Measurements from ENCODE around the gene ZAR1L. TPM values are rescaled to one million over a fixed set of nuclear protein-coding genes. Genes with fewer than 3 reads are reported as not detected.
A peak's percentile ranks its signal among the peaks of the same experiment; 100 is the strongest.

The ZAR1L gene
- total RNA-seq, 1 donor from 2014 or later: not detected

DNA sequence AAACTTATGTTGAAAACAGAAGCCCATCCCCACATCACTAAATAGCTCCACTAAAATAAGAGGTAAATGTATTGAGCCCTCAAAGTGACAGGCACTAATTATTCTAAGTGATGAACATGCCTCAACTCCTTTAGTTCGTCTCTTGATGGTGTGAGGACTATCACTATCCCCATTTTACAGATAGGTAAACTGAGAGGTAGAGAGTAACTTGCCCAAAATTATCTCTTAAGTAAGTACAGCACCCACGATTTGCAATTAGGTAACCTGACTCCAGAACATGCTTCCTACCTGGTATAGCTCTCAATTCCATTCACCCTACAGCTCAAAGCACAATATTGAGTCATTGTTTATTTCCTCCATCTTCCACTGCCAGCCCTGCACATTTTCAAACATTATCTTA lies 12.7 kb downstream of the ZAR1L start:
- no peak for DNase-seq (ENCODE audit: low read depth)

DNA sequence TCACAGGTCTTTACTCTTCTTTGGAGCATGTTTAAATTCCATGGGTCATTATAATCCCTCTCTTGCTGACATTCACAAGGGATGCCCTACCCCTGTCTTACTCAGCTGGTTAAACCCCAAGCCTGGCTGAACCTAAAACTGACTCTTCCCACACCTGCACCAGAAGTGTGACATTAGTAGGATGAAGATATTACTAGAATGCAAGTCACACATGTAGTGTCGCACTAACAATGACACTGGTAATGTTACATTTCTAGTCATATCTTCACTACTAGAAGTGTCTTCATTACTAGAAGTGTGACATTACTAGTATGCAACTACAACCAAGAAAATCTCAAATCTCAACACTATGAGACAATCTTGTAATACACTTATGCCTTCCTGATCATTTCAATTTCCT lies 14.2 kb downstream of the ZAR1L start:
- no peak for DNase-seq (ENCODE audit: low read depth)

DNA sequence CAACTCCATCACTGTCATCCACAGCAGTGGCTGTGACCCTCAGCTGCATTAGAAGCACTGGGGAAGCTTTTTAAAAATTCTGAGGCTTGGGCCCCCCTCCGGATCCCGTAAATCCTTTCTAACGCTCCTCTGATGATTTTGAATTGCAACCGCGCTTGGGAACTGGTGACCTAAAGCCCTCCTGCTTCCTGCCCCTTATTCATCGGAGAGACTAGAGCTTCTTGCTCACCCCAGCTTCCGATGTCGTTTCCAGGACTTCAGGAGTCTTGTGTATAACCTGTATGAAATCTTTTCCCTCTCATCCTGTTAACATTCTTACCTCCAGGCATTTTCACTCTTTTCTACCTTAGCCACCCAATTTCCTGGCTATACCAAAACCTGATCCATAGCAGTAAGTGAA lies 14.8 kb downstream of the ZAR1L start:
- no peak for DNase-seq (ENCODE audit: low read depth)

DNA sequence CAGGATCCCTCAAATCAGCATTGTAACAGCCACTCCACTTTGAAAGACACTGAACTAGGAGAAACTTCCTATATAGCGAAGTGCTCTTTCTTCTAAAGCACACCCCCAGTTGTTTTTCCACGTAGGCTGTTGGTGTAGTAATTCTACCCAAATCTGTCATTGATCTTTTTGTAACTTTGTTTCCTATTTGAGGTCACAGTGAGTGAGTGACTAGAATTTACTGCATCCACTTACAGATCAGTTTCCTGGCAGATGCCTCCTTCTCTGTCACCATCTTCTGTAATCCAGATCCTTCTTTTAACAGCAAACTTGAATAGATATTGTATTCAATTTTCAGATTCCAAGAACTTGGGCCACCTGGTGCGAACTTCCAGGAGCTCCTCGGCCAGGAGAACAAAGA lies 15.3 kb downstream of the ZAR1L start:
- DNase-seq (ENCODE audit: low read depth): no peak

DNA sequence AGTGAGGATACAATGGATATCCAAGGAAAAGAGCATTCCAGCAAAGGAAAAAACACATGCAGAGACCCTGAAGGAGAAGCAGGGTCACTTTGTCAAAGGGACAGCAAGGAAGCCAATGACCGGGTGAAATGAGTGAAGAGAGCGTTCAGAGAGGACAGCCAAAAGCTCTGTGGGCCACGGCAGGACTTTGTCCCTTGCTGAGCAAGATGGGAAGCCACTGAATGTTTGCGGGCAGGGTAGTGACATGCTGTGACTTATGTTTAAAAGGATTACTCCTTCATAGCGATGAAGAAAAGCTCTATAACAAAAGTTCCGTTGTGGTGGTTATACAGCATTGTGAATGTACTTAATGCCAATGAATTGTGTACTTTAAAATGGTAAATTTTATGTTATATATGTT lies 16.5 kb downstream of the ZAR1L start:
- no peak for DNase-seq (ENCODE audit: low read depth)

DNA sequence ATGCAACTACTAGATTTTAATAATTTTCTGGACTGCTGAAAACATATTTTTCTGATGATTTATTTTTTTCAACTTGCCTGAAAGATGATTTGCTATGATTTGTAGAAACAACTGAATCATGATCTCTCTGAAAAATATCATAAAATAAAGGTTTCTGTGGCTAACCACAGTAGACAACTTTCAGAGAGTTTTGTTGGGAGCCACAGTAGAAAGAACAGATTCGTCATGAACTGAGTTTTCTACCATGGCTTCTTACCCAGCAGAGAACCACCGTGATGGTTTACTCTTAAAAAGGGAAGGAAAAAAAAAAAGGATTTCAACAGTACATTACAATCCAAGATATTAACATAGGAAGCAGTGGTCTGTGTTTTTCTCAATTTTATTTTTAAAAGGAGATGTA lies 18.0 kb downstream of the ZAR1L start:
- no peak for DNase-seq (ENCODE audit: low read depth)

DNA sequence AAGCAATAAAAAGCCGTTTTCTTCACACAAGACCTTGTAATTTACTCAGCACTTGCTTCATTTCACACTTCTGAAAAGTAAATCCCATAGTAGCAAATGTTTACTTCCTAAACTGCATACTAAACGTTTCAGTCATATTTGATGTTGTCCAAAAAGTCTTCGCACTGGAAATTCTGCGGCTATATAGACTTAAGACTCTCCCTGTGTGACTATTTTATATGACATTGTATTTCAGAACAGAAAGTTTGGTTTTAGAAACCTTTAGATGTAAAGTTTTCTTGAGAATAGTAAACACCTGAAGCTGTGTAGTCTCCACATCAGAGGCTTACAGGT lies 29.6 kb downstream of the ZAR1L start:
- no peak for DNase-seq (ENCODE audit: low read depth)

DNA sequence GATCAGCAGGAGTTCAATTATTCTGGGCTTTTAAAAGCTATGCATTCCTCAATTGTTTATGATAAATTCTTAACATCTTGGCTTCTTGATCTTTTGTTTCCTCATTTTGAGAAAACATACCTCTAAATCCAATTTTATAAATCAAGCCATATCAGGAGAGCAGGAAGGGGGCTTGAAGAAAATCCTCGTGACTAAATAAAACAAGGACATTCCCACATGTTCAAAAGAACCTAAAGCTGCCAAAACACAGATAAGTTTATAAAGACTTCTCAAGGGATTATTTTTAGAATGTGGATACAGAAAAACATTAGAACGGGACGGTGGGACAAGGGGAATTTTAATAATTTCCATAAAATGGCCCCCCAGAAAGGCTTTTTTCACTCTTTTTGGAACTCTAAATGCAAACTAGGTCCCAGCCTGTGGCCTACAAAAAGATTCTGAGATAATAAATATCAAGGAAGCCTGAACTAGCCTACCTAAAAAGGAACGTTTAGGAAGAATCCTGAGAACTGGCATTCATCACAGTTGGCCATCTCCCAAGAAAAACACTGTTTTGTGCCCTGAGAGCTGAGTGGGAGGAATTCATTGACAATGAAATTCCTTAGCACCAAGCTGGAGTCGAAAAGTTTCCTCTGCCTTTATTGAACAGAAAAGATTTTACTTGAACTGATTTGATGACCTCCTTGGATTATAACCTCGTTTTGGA lies 30.1 kb downstream of the ZAR1L start:
- DNase-seq (ENCODE audit: low read depth): peak; percentile 95

DNA sequence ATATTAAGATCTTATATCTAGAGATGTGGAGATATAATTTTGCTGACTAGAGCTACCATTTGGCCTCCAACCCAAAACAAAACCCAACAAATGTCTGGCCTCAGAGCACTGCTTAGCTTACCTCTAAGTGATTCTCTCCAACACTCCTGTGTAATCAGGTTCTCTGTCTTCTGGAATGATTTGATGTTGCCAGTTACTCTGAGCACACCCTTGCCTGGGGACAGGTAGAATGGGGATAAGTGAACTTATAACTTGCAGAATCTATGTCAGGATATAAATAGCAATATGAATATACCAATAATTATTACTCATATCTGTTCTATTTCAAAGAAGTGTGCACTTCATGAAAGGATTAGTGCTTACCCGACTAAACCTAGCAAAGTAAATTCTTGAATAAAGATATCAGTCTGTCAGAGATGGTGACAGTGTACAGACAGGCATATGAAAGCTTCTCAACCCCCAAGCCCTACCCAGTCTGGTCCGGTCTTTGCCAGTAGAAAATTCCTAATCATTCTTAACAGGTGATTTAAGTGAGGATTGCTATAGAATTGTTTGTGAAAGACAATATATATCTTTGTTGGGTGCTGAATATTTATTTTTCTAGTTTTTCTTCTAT lies 33.0 kb downstream of the ZAR1L start:
- no peak for DNase-seq (ENCODE audit: low read depth)

DNA sequence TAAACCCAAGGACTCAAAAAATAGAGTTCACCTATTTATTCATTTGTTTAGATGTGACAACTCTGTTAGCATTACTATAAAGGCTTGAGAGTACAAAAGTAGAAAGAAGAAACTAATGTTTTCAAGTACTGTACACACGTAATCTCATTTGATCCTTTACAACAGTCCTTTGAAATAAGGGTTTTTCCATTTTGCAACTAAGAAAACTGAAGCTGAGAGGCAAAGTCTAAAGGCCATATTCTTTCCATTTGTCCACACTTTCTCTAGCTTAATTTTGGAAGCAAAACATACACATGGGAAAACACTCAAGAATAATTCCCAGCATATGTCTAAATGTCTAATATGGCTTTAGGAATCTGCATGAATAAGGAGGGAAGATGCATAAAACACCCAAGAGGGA lies 34.1 kb downstream of the ZAR1L start:
- DNase-seq (ENCODE audit: low read depth): no peak

DNA sequence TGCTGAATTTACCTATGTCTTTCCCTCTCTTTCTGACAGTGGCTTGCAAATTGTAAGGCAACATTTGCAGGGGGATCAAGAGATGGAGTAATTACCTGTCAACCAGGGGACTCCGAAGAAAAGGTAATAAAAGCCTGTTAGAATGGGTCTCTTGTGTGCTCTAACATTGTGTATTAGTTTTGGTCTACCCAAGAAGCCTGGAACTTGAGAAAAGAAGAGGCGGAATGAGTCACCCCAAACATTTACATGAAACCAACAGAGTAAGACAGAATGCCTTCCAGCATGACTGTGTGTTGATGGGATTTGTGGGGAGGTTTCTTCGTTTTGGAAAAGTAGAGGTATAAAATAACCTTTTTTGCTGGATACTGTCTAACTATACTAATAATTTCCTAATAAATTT lies 36.7 kb downstream of the ZAR1L start:
- peak; percentile 89 for DNase-seq (ENCODE audit: low read depth)

DNA sequence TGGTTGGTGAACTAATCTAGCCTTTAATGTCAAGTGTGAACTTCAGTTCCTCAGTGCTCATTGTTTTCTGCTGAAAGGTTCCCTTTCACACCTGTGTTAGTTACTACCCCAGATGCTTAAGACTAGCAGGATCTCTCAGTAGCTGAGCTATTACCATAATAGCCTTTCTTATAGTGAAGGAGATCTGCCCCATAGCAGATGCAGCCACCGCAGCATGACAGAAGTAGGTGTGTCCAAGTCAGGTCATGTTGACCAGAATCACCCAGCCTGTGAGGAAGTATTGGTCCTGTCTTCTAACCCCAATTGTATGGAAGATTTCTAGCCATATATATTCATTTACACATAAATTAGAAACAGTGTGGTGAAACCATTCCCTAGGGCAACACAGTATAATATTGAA lies 37.3 kb downstream of the ZAR1L start:
- DNase-seq (ENCODE audit: low read depth): peak; percentile 38

DNA sequence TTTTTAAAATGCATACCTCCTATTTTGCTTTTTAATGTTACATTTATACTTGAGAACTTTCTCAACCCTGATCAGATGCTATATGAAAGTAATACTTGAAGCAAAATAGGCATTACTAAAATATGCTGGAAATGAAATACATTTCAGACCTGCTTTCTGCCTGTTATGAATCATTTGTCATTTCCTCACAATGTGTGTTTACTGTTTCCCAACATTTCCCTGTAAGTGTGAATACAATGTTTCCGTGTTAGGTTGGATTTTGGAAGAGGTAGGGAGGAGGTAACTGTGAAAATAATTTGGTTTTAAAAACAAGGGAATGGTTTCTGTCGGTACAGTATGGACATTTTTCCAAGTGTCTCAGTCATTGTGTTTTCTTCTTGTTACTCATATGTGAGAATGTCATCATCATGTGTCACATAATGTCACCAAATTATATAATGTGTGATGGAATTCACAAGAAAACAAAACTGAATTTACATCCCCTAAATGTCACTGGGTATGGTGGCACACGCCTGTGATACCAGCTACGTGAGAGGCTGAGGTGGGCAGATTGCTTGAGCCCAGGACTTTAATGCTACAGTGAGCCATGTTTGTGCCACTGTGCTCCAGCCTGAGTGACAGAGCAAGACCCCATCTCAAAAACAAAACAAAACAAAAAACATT lies 43.0 kb downstream of the ZAR1L start:
- DNase-seq (ENCODE audit: low read depth): no peak

DNA sequence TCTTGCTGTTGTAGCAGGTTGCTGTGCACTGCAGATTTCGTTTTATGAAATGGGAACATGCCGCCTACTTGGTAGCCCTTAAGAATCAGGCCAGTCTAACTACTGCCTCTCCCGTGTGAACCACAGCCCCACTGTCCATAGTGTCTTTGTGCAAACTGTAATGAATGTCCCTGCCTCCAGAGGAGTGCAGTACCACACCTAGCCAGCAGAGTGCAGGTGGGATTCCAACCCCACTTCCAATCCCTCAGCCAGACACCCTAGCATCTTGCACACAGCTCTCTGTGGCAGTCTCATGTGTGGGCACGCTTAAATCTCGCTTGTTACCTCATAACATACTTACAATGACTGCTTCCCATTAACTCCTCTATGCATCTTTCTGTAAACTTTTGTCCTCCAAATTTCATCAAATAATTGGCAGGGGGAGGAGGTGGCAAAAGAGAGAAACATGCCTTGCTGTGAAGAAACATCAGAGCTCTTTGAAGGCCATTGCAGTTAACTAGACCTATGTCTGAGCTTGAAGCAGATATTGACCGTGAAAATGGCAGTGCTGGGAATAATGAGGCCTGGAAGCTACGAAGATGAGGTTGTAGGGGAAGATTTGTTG lies 47.2 kb downstream of the ZAR1L start:
- DNase-seq (ENCODE audit: low read depth): no peak

DNA sequence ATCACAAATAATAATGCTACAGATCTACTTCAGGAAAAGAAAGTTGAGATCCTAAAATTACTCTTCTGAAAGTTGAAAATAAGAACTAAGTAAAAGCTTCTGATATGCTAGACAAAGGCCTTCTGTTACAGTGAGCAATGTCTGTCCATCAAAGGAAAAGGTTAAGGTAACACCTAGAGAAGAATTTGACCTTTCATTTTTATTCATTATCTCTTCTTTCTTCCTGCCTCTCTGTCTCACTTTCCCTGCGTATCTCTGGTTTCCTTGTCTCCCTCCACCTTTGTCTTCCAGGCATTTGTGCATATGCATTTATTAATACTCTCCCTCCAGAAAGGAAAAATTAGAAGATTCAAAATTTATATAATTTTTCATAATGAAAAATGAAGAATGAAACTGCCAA lies 49.0 kb downstream of the ZAR1L start:
- no peak for DNase-seq (ENCODE audit: low read depth)

DNA sequence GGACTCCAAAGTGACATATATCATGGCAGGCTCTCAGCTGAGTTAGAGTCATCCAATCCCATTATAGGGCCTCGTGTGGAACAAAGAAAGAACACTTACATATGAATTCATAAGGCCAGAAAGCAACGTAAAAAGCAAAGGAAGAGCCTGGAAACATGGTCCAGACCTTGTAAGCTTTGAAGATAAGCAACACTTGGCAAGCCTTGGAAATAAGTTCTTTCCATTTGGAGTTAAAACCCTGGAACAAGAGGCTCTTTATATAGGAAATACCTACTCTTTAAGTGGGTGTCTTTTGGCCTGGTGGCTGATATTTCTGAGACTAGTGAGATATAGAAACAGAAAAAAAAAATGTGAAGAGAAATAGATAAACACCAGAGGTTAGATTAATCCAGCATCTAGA lies 49.4 kb downstream of the ZAR1L start:
- no peak for DNase-seq (ENCODE audit: low read depth)

DNA sequence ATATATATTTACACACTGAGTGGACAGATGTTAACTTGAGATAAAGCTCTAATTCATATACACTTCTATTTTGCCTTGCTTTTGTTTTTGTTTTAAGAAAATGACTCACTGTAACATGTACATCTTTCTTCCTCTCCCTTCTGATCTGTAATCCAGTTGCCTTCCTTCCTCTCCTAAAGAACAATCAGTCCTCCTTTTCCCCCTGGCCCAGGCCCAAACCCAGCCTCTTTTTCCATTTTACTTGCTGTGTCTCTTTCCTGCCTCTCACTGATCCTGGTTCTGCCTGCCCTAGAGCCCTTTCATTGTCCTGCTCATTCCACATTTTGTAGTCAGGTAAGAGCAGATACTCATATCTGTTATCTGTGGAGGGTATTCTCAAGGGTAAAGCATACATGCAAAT lies 50.8 kb downstream of the ZAR1L start:
- no peak for DNase-seq (ENCODE audit: low read depth)

DNA sequence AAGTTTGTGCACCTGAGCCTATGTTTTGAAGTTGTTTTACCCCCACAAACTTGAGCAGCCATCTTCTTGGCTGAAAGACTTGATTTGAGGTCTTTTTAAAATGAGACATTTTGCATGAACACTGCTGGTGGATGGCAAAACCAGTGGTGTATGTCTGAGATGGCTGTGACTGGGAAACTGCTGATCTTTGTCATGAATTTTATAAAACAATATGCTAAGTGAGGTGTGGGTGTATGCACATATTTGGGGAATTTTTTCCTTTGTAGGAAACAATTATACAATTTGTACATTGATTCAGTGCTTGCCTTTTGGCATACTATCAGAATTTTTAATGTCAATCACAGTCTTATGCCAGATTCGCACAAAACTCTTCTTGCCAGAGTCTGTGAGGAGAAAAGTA lies 52.5 kb downstream of the ZAR1L start:
- no peak for DNase-seq (ENCODE audit: low read depth)

DNA sequence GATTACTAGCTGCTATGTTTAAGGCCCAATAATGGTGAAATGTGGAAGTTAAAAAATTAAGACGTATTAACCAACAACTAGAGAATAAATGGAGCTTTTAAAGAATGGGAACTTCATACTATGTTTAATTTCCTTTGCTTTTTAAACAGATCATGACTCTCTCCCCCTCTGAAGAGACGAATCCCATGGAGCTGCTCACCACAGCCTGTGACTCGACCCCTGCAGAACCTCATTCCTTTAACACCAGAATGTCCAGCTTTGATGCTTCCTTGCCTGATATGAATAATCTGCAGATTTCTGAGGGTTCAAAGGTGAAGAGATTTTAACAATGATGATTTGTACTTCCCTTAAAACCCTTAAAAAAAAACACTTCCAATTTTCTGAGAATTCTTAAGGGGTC lies 53.0 kb downstream of the ZAR1L start:
- no peak for DNase-seq (ENCODE audit: low read depth)

DNA sequence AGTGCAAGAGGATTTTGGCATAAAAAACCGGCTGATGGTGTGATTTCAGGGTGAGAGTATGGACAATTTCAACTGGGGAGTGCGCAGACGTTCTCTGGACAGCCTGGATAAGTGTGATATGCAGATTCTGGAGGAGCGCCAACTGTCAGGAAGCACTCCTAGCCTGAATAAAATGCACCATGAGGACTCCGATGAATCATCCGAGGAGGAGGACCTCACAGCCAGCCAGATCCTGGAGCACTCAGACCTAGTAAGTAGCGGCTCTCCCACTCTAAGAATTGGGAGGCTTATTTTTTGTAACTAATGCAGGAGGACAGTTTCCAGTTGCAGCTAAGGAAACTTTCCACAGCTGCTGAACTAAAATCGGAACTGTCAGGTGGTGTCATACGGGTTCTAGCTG lies 53.6 kb downstream of the ZAR1L start:
- peak; percentile 33 for DNase-seq (ENCODE audit: low read depth)

DNA sequence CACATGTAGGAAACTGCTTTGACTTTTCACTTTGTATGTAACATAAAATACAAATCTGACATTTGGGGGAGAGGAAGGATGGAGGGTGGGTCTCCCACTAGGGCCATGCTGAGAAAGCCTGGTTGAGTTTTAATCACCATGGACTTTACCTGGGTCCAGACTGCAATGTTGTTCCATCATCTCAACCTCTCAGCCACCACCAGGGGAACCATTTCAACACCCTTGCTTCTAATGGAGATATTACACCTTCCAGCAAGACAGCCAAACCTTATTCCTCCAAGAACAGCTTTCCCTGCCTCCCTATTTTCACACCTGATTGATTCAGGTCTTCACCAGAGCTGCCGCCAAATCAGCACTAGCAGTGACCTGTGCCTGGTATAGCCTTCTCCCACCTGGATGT lies 56.0 kb downstream of the ZAR1L start:
- DNase-seq (ENCODE audit: low read depth): no peak

DNA sequence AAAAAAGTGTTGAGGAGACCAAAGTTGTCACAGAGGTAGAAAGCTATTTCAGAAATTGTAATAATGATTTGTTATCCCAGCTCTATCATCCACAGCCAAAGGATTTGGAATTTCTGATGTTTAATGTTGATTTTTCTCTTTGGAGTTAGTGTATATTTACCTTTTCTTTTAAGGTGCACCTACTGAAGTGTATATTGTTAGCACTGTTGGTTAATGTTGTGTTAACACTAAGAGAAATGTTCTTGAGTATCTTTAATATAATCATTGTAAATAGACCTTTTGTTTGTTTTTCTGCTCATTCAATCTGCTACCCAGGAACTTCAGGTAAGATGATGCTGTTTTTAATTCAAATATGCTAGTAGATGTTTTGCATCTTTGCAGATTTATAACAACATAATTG lies 57.5 kb downstream of the ZAR1L start:
- no peak for DNase-seq (ENCODE audit: low read depth)

DNA sequence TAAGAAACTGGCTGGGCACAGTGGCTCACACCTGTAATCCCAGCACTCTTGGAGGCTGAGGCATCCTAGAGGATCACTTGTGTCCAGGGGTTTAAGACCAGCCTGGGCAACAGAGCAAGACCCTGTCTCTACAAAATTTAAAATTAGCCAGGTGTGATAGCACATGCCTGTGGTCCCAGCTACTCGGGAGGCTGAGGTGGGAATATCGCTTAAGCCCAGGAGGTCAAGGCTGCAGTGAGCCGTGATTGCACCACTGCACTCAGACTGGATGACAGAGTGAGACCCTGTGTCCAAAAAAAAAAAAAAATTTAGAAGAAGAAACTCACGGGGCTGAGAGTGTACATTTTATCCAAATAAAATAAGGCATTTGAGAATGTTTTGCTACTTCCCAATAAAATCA lies 58.9 kb downstream of the ZAR1L start:
- DNase-seq (ENCODE audit: low read depth): no peak
